ENCODE data around the gene LYRM1. TPM values are rescaled to one million over a fixed set of nuclear protein-coding genes. Genes with fewer than 3 reads are reported as not detected.
A peak's percentile ranks its signal among the peaks of the same experiment; 100 is the strongest.

The LYRM1 gene
- polyA plus RNA-seq, 1 donor (not counting 4 experiments of a cell fraction or from before 2014, with no cell fraction given): 21.7 TPM

DNA sequence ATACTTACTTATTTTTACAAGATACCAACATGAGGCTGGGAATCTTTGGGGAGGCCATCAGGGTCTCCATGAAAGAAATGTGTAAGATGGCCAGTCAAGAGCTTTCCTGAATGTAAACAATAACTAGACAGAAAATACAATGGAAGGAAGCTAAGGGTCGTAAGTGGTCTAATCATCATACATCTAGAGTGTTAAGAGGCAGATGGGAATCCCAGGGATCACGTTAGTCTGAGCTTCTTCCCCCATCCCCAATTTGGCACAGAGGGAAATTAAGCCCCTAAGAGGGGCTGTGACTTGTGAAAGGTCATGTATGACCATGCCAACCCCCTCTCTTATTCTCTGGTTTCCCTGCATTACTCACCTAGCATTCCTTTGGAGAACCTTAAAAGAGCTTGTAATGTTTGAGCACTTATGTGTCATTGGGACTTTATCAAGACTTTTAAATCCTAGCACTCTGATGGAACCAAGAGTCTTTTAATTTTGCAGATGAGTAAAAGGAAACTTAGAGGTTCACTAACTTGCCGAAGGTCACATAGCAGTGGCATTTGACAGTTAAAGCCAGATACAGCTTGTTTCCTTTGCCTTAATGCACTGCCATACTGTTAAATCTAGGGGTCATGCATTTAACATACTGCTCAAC is 46.5 kb upstream of the LYRM1 start:
- Histone ChIP-seq H3K27me3 (ENCODE audit: control insufficient read depth, extremely low read depth, insufficient read depth, low read length) (no peaks in the 10 kb centered on the region), H3K4me3 (ENCODE audit: control insufficient read depth in 2 of 3, extremely low read depth in 1 of 3, insufficient read depth in 2 of 3, low read depth in 1 of 3, low read length in 3 of 3) (no peak overlapping the region), H3K4me1 (ENCODE audit: control insufficient read depth, extremely low read depth, insufficient read depth, low read length) (peaks cover 33% of the 10 kb centered on the region), H3K9me1 (ENCODE audit: control insufficient read depth, extremely low read depth, insufficient read depth, low read length) (no peaks in the 10 kb centered on the region), H3K4me2 (ENCODE audit: control insufficient read depth, extremely low read depth, insufficient read depth, low read depth, low read length) (no peak overlapping the region), H3K79me2 (ENCODE audit: control insufficient read depth, insufficient read depth, low read length) (no peaks in the 10 kb centered on the region), H4K20me1 (ENCODE audit: control insufficient read depth, extremely low read depth, insufficient read depth, low read length) (no peaks in the 10 kb centered on the region), H3K9me3 (ENCODE audit: control insufficient read depth, low read depth, low read length) (no peaks in the 10 kb centered on the region), H2AFZ (ENCODE audit: control insufficient read depth, low read length) (no peak overlapping the region), H3K27ac (ENCODE audit: control insufficient read depth, insufficient read depth, low read length) (no peak overlapping the region), H3K36me3 (ENCODE audit: control insufficient read depth in 2 of 2, extremely low read depth in 1 of 2, insufficient read depth in 2 of 2, low read length in 2 of 2) (peaks cover 7 to 9% of the 10 kb centered on the region in 2 experiments), H3K9ac (ENCODE audit: control insufficient read depth, extremely low read depth, insufficient read depth, low read length) (no peak overlapping the region)
- DNase-seq (ENCODE audit: low read depth, low spot score): no peak
- FAIRE-seq: peak; percentile 41
- TF ChIP-seq, protein P1, sequence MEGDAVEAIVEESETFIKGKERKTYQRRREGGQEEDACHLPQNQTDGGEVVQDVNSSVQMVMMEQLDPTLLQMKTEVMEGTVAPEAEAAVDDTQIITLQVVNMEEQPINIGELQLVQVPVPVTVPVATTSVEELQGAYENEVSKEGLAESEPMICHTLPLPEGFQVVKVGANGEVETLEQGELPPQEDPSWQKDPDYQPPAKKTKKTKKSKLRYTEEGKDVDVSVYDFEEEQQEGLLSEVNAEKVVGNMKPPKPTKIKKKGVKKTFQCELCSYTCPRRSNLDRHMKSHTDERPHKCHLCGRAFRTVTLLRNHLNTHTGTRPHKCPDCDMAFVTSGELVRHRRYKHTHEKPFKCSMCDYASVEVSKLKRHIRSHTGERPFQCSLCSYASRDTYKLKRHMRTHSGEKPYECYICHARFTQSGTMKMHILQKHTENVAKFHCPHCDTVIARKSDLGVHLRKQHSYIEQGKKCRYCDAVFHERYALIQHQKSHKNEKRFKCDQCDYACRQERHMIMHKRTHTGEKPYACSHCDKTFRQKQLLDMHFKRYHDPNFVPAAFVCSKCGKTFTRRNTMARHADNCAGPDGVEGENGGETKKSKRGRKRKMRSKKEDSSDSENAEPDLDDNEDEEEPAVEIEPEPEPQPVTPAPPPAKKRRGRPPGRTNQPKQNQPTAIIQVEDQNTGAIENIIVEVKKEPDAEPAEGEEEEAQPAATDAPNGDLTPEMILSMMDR (optimal IDR thresholded peaks at IDR 0.05 in 1 of 3, IDR thresholded peaks at IDR 0.05 in 1 of 3, conservative IDR thresholded peaks at IDR 0.05 in 1 of 3; ENCODE audit: extremely low read depth in 1 of 3, insufficient read depth in 2 of 3, low read length in 3 of 3): no peak
- dilution Hi-C loops (cut with MboI; ENCODE audit: extremely low pct_ligation_motif_present, low sequenced_read_pairs): no loop called here

DNA sequence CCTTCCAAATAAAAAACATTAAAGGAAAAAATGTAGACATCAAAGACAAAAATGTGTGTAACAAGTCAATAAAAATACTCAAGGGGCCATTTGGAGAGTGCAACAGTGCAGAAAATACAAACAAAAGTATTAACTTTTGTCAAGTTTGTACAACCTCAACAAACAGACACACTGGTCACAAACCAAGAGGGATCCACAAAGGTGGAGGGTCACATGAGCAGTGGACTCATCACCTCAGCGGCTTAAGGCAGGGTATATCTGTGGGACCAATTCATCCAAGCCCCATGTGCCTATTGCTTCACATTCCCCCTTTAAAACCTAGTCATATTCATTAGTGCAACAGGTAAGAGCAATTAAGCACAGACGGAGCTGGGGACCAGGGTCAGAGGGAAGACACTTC is 45.6 kb upstream of the LYRM1 start:
- H3K9me3 ChIP-seq (ENCODE audit: control insufficient read depth, low read depth, low read length): no peaks in the 10 kb centered on the region
- H3K4me3 ChIP-seq (ENCODE audit: control insufficient read depth in 2 of 3, extremely low read depth in 1 of 3, insufficient read depth in 2 of 3, low read depth in 1 of 3, low read length in 3 of 3): no peak overlapping the region
- TF ChIP-seq EZH2 (IDR thresholded peaks at IDR 0.05; ENCODE audit: low read length): no peak
- TF ChIP-seq, protein P1 (optimal IDR thresholded peaks at IDR 0.05 in 1 of 3, IDR thresholded peaks at IDR 0.05 in 1 of 3, conservative IDR thresholded peaks at IDR 0.05 in 1 of 3; ENCODE audit: extremely low read depth in 1 of 3, insufficient read depth in 2 of 3, low read length in 3 of 3): no peak
- FAIRE-seq (no peak), DNase-seq (ENCODE audit: low read depth, low spot score) (no peak)
- no peaks in the 10 kb centered on the region for H3K9me1 ChIP-seq (ENCODE audit: control insufficient read depth, extremely low read depth, insufficient read depth, low read length)
- H3K9ac ChIP-seq (ENCODE audit: control insufficient read depth, extremely low read depth, insufficient read depth, low read length): no peak overlapping the region
- H4K20me1 ChIP-seq (ENCODE audit: control insufficient read depth, extremely low read depth, insufficient read depth, low read length): no peaks in the 10 kb centered on the region
- no peak overlapping the region for H3K4me2 ChIP-seq (ENCODE audit: control insufficient read depth, extremely low read depth, insufficient read depth, low read depth, low read length)
- dilution Hi-C loops (cut with MboI; ENCODE audit: extremely low pct_ligation_motif_present, low sequenced_read_pairs): no loop called here
- H3K4me1 ChIP-seq (ENCODE audit: control insufficient read depth, extremely low read depth, insufficient read depth, low read length): peaks cover 30% of the 10 kb centered on the region
- H3K79me2 ChIP-seq (ENCODE audit: control insufficient read depth, insufficient read depth, low read length): no peaks in the 10 kb centered on the region
- H3K36me3 ChIP-seq (ENCODE audit: control insufficient read depth in 2 of 2, extremely low read depth in 1 of 2, insufficient read depth in 2 of 2, low read length in 2 of 2): peaks cover 11 to 12% of the 10 kb centered on the region in 2 experiments
- H2AFZ ChIP-seq (ENCODE audit: control insufficient read depth, low read length): no peak overlapping the region
- H3K27me3 ChIP-seq (ENCODE audit: control insufficient read depth, extremely low read depth, insufficient read depth, low read length): no peaks in the 10 kb centered on the region
- H3K27ac ChIP-seq (ENCODE audit: control insufficient read depth, insufficient read depth, low read length): no peak overlapping the region
